ENCODE measurements around the gene CCL7.

The CCL7 gene

DNA sequence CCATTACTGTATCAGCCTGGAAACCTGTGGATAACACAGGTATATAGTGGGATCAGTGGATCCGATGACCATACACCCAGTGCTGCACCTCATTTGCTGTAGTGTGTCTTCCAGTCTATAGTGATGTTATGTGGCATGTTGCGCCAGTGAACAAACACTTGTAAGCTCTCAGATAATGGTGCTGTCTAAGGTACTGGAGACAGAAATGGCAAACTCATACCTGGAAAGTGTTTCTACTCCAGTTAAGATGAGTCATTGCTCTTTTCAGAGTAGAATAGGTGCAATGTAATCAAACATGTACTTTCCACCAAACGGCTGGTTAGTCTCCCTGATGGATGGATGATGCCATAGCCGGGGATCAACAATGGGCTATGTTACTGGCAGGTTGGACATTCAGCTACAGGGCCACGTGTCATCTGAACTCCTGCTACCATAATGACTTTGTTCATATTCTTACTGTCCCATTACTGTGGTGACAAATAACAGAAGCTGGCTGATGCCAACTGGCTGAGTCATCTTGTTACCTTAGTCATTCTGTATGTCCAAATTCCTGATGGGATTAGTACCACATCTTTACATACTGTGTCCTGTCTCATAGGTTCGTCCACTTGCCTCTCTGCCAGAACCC lies 21.8 kb downstream of the CCL7 start:
- DNase-seq = peak in 1 of 5 donors; percentile 2

DNA sequence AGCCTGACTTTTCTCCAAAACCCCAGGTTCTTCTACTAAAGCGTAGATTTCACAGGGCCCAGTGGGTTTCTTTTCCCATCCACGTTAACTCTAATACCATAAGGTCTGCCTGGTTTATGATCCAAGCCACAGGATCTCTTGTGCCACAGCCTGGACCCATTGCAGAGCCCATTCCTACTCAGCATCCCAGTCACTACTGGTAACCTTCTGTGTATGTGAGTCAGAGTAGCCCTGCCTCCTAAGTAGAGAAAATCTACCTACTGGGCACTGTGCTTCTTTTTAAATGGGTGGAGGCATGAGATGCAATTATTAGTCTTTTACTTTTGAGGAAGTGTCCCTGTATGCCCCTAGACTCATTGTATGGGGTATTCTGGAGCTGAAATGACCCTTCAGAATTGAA lies 29.0 kb downstream of the CCL7 start:
- no peak for DNase-seq

DNA sequence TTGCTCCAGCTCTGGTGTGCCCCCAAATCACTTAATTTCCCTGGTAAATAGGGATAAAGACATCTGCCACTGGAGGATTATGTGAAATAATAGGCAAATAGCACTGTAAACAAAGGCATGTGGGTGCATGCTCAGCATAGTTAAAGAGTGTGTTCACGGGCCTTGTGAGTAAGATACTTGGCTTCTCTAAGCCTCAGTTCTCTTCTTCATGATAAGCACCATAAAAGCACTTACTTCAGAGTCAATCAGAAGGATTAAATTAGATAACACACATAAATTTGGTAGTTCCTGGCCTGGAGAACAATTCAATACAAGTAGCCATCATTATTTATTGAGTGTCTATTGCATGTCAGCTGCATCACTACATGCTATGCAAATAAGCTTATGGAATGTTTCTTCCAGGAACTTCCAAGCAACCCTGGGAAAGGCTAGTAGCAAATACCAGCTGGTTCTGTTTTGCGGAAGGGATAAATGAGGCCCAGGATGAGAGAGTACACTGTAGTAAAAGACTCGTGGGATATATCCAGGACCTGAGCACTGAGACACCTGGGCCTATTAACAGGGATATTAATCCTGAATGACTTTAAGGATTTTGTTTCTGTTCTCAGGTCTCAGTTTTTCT lies 30.0 kb downstream of the CCL7 start:
- DNase-seq = no peak

DNA sequence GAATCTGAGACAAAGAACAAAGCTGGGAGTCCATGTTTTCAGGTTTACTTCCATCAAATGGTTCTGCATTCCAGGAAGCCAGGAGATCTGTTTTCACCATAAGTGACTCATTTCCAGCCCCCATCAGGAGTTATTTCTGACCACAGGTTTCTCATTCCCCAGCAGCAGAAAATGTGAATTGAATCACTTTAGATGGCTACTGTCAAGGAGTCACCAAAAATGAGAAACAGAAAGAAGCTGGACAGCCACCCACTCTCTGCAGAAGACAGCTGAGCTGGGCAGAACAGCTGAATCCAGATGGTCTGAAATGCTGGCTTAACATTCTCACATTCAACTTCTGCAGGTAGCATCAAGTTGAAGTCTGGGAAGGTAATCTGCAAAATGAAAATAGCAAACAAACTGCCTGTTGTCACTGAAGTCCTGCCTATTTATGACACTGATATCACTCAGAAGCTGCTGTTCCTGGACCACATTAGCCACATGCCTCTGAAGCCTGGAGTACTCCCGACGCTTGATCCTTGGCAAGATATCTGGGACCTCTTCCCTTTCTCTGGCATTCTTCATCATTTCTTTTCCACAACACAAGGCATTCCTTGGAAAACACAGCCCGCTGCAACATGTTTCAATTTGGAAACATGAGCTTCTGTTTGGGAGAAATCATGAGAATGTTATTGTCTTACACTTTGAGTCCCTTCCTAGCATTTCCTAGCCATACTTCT lies 30.8 kb downstream of the CCL7 start:
- peak in 1 of 5 donors; percentile 42 for DNase-seq

DNA sequence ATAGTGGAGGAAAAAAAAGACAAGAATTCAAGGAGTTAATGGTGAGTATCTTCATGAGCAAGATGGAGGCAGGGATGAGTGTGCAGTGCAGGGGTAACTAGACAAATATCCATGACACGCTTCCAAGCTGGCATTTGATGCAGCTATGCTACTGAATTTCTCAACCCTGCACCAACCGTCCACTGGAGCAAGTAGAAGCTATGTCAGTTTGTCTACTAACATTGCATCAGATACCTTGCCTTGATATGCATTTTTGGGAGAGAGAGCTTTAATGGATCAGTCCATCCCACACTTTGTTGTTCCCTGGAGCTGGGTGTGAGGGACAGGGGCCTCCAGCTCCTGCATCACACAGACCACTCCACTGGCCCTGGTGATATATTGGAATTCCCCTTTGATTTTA lies 32.0 kb downstream of the CCL7 start:
- DNase-seq = no peak

DNA sequence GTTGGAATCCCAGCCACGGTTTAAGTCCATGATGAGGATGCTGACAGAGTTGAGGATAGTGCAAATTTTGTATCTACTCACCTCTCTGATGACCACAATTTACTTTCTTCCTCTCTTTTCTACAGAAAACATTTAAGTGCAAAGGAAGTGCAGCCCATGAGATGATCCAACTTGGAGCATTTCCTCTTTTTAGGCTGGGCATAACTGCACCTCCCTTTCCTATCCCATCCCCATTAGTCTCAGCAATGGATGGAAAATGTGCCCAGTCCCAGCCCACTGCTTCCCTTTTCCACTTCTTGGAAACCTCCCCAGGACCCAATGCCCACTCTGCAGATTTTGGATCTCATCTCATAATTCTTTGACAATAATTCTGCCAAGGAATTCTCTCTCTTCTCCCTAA lies 32.6 kb downstream of the CCL7 start:
- DNase-seq = no peak

DNA sequence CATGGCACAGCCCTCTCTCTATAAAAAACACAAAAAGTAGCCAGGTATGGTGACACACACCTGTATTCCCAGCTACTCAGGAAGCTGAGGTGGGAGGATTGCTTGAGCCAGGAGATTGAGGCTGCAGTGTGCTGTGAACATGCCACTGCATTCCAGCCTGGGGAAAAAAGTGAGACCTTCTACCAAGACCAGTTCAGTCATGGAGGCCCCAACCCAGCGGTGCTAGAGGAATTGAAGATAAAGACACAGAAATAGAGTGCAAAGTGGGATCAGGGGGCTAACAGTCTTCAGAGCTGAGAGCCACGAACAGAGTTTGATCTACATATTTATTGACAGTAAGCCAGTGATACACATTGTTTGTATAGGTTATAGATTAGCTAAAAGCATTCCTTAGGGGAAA lies 33.6 kb downstream of the CCL7 start:
- DNase-seq = no peak

DNA sequence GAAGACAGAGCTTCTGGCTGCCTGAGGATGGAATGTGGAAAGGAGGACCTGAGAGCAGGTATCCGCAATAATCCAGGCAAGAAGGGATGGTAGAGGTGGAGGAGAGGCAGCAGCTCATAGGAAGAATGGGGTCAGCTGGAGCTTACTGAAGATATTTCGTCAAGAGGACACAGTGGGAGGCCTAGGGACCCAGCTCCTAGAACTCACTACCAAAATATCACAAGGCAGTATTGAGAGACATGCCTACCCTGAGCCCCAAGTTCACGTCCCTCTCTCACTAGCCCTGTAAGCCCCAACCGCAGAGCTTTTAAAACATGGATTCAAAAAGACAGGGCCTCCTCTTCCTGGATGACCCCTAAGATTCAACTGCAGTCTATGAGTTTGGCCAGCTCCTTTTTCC lies 35.0 kb downstream of the CCL7 start:
- no peak for DNase-seq

DNA sequence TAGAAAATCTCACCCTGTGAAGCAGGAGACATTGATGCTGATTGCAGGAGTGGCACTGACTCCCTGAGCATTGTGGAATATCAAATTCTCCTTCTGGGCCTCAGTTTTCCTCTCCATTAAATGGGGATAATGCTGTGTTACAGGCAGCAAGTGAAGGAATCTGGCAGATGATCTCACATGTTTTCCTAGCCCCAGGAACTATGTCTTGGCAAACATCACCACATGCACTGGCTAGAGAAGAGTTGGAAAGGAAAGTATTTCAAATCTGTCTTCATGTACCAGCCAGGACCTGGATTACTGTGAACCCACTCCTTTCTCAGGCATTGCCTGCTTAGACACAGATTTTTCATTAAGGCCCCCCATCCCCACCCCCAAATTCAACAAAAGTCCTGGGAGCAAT lies 35.6 kb downstream of the CCL7 start:
- DNase-seq = no peak

DNA sequence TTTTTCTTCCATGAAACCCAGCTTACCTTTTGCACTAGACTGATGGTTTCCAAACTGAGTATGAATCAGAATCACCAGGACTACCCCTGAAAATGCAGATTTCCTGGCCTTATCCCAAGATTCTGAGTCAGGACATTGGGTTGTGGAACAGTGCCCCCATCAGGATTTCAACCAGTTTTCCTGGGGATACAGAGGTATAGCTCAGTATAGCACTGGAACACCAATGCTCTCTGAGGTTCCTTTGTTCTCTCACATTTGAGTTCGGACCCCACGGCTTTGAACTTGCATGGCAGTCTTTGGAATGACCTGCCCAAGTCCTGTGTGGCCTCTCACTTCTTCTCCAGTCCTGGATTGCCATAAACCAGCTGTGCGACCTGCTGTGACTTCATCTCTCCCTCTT lies 36.4 kb downstream of the CCL7 start:
- no peak for DNase-seq

DNA sequence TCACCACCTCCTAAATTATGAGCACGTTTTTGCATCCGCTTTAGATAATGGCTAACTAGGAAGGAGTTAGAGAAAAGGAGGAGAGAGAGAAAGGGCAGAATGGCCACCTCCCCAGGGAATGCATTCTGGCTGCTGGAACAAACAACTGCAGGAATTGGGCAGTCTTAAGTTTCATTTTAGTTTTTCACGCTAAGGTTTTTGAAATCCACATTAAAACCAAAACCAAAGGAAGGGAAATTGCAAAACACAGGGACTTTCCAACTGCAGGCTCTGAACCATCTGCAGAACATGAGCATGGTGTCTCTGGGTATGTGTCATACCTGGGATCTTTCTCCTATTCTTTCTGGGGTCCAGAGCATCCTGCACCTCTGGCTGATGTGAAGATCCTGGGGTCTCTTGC lies 37.1 kb downstream of the CCL7 start:
- DNase-seq = peak in 1 of 5 donors; percentile 9

DNA sequence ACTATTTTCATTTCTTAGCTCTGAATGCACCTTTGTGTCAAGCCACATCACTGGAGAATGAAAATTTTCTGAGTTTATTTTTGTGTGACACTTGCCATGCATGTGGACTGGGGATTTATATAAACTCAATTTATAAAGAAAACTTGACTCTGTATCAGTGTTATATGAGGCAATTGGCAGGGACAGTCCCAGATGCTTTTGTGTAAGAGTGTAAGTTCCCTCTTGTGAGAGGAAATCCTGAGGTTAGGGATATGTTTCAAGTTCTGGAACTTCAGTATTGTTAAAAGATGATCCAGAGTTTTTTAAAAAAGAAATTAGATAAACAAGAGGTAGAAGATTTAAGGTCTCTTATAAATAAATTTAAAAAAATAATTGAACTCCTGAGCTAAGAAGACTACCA lies 38.4 kb downstream of the CCL7 start:
- no peak for DNase-seq

DNA sequence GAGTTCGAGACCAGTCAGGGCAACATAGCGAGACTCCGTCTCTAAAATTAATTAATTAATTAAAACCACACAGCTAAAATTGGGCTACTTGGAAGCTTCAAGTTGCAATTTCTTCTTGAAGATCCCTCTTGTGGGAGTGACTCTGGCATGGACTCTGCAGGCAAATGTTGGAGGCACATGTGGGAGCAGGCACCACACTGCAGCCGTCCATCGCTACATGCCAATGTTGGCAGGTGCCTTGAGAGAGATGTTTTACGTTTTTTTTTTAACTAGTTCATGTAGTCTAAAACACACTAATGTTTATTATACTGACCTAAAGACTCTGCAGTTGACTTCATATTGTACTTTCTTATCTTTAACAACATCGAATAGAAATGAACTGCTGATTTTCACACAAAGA lies 41.3 kb downstream of the CCL7 start:
- no peak for DNase-seq

DNA sequence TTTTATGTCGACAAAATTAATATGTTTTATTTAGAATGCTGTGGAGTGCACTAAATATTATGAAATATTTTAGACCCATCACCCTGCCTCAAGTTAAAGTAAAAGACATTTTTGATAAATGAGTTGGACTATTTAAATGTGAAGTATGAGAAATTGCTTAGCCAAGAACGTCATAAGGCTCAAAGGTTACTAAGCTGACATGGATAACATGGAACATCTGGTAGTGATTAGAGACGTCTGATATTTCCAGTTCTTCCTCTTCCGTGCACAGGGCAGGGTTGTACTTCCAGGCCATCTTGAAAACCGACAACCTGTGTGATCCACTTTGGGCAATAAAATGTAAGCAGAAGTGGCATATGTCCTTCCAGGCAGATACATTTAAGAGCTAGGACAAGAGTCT lies 42.1 kb downstream of the CCL7 start:
- DNase-seq = no peak

DNA sequence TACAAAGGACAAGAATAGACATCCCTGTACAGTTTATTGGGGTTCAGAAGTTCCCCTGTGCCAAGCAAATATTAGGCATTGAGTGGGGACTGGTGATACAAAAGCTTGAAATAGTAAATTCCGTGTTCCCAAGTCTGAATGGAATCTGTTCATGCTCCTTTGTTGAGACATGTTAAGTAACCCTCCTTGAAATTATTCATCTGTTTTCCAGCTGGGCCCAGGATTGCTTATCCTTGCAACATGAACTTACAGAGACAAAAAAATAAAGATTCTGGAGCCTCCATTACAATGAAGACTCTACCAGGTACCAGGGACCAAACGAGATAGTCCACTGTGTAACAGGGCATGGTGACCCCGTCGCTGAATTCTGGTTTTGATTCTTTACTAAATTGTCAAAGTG lies 43.1 kb downstream of the CCL7 start:
- no peak for DNase-seq

DNA sequence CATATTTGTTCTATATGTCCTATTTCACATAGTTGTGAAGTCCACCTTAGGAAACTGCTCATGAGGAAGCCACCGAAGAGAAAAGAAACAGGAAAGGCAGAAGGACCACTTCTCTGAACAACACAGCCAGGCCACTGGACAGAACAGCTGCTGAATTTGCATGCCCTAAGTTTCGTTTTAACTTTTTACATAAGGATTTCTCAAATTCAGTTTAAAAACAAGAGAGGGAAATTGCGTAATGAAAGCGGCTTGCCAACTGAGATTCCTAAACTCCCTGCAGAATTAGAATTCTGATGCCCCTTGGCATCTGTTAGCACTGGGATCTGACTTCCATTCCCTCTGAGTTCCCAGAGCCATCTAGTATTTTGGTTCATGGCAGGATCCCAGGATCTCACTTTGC lies 44.3 kb downstream of the CCL7 start:
- DNase-seq = no peak

DNA sequence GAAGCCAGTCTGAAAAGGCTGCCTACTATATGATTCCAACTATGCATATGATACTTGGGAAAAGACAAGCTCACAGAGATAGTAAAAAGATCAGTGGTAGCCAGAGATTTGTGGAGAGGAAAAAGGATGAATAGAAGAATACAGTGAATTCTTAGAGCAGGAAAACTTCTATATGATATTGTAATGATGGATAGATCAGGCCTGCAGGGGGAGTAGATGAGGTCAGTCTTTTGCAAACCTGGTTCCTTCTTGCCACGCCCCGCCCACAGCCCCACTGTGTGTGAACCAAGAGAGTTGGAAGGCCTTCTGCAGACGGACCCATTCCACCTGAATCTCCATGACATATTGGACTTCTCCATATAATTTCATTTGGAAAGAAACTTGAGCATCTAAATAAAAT lies 48.5 kb downstream of the CCL7 start:
- no peak for DNase-seq

DNA sequence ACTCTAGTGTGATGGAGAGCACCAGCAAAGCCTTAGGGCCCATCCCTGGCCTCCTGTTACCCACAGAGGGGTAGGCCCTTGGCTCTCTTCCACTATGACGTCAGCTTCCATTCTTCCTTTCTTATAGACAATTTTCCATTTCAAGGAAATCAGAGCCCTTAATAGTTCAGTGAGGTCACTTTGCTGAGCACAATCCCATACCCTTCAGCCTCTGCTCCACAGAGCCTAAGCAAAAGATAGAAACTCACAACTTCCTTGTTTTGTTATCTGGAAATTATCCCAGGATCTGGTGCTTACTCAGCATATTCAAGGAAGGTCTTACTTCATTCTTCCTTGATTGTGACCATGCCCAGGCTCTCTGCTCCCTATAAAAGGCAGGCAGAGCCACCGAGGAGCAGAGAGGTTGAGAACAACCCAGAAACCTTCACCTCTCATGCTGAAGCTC lies 49.0 kb downstream of the CCL7 start, which contains the start of gene CCL8:
CCL8 (plus strand) TSS at position 397 of the 445 bp plus-strand sequence. CDS start 67 bp downstream, outside the sequence.
- DNase-seq = no peak
